SH-SY5Y (cell line): ENCODE results near the gene MAML1.

Experiments
- GATA2 ChIP-seq: IDR thresholded peaks from 2 replicates; pipeline ENCODE4 v1.6.1; 2011; ENCODE audit warnings: mild to moderate bottlenecking, low read depth, low read length
- GATA3 ChIP-seq: IDR thresholded peaks from 2 replicates; pipeline ENCODE4 v1.6.1; 2011; ENCODE audit warnings: low read depth, mild to moderate bottlenecking, low read length, moderate library complexity

- TF ChIP-seq GATA2 = no peak
- no peak for TF ChIP-seq GATA3
These were observed 5.5 kb upstream of the MAML1 start for GRCh38 chr5:179727106-179727505.
